DOHH2 (cell line): ENCODE data around the gene ACP4.

ENCODE experiments used
- H3F3A ChIP-seq: fragments of 200-600 bp; sonication (generic), shearing (Covaris generic); 2 replicates; pipeline ENCODE4 v1.6.0; 2016; ENCODE audit warnings: antibody characterized with exemption, mild to moderate bottlenecking; ENCODE audit not compliant: control insufficient read depth, insufficient read depth
- H3K27ac ChIP-seq: fragments of 200-600 bp; sonication (generic); 2 replicates; pipeline ENCODE4 v1.5.1; 2014; ENCODE audit warnings: low read depth, mild to moderate bottlenecking, low read length, moderate library complexity
- H3K27me3 ChIP-seq: fragments of 200-600 bp; sonication (generic); 2 replicates; pipeline ENCODE4 v1.6.1; 2014; ENCODE audit warnings: mild to moderate bottlenecking, low read length, mixed read lengths; ENCODE audit not compliant: control insufficient read depth
- H3K36me3 ChIP-seq: fragments of 200-600 bp; sonication (generic); 2 replicates; pipeline ENCODE4 v1.6.1; 2014; ENCODE audit warnings: mild to moderate bottlenecking, low read length, moderate library complexity, mixed read lengths; ENCODE audit not compliant: control insufficient read depth
- H3K4me1 ChIP-seq: fragments of 200-600 bp; sonication (generic); 2 replicates; pipeline ENCODE4 v1.6.1; 2014; ENCODE audit warnings: mild to moderate bottlenecking, low read length, mixed read lengths; ENCODE audit not compliant: control insufficient read depth
- H3K4me2 ChIP-seq: fragments of 200-600 bp; sonication (generic); 2 replicates; pipeline ENCODE4 v1.6.0; 2014; ENCODE audit warnings: mild to moderate bottlenecking, low read length, moderate library complexity
- H3K4me3 ChIP-seq: fragments of 200-600 bp; sonication (generic); 2 replicates; pipeline ENCODE4 v1.5.1; 2014; ENCODE audit warnings: mild to moderate bottlenecking, low read length, mixed read lengths
- H3K79me2 ChIP-seq: fragments of 200-600 bp; sonication (generic); 2 replicates; pipeline ENCODE4 v1.6.1; 2014; ENCODE audit warnings: mild to moderate bottlenecking, low read length, mixed read lengths; ENCODE audit not compliant: control insufficient read depth
- H3K9me2 ChIP-seq: fragments of 200-600 bp; sonication (generic); replicated peaks from 2 replicates; pipeline ENCODE4 v1.6.1; 2014; ENCODE audit warnings: mild to moderate bottlenecking, low read length, mixed read lengths; ENCODE audit not compliant: control insufficient read depth
- H3K9me3 ChIP-seq: fragments of 200-600 bp; sonication (generic); 2 replicates; pipeline ENCODE4 v1.6.1; 2014; ENCODE audit warnings: antibody characterized with exemption, low read length, mixed read lengths; ENCODE audit not compliant: control insufficient read depth, insufficient read depth
- H4K20me1 ChIP-seq: fragments of 200-600 bp; sonication (generic); 2 replicates; pipeline ENCODE4 v1.6.0; 2014; ENCODE audit warnings: low read depth, mild to moderate bottlenecking, antibody characterized with exemption, low read length, moderate library complexity; ENCODE audit not compliant: control insufficient read depth, insufficient read depth
- CTCF ChIP-seq: fragments of 200-600 bp; sonication (generic); IDR thresholded peaks from one replicate; pipeline ENCODE4 v1.5.1; 2014; ENCODE audit warnings: antibody characterized with exemption, mild to moderate bottlenecking, low read depth, low read length; ENCODE audit not compliant: poor library complexity, severe bottlenecking
- EZH2phosphoT487 ChIP-seq: fragments of 200-600 bp; sonication (generic); IDR thresholded peaks from 2 replicates; pipeline ENCODE4 v1.6.1; 2017; ENCODE audit warnings: borderline replicate concordance, mild to moderate bottlenecking, antibody characterized with exemption, low read length, moderate library complexity, mixed read lengths

The ACP4 gene

GRCh38 chr19:50790396-50790795 is at the start of gene ACP4:
TSS of gene ACP4 (plus strand) at chr19:50790415. CDS start at chr19:50790415, 0 bp downstream.
- Histone ChIP-seq H3K4me3 (no peak within 1 kb of the TSS), H3K9me2 (no peaks in the 10 kb centered on the region), H3F3A (peaks cover 7% of the 10 kb centered on the region), H3K9me3 (no peaks in the 10 kb centered on the region), H4K20me1 (no peaks in the 10 kb centered on the region), H3K27me3 (no peaks in the 10 kb centered on the region), H3K36me3 (peaks cover 1% of the 10 kb centered on the region), H3K4me1 (peaks cover 13% of the 10 kb centered on the region), H3K27ac (no peak within 1 kb of the TSS), H3K4me2 (no peak within 1 kb of the TSS), H3K79me2 (no peaks in the 10 kb centered on the region)
- TF ChIP-seq EZH2phosphoT487 (no peak), CTCF (no peak)

- no peak overlapping the region for H3K4me3 ChIP-seq
- no peaks in the 10 kb centered on the region for H3K9me2 ChIP-seq
- no peak overlapping the region for H3K4me2 ChIP-seq
- H3K9me3 ChIP-seq: no peaks in the 10 kb centered on the region
- TF ChIP-seq CTCF (no peak), EZH2phosphoT487 (no peak)
- H3K79me2 ChIP-seq: no peaks in the 10 kb centered on the region
- H3K27me3 ChIP-seq: no peaks in the 10 kb centered on the region
- no peaks in the 10 kb centered on the region for H3K36me3 ChIP-seq
- no peaks in the 10 kb centered on the region for H3K4me1 ChIP-seq
- H3K27ac ChIP-seq: no peak overlapping the region
- H4K20me1 ChIP-seq: no peaks in the 10 kb centered on the region
- H3F3A ChIP-seq: no peaks in the 10 kb centered on the region
These were observed 48.9 kb upstream of the ACP4 start for GRCh38 chr19:50741179-50741933.

GRCh38 chr19:50743537-50743936 is 46.7 kb upstream of the ACP4 start:
- H3K36me3 ChIP-seq: no peaks in the 10 kb centered on the region
- no peaks in the 10 kb centered on the region for H3K27me3 ChIP-seq
- H3K27ac ChIP-seq: no peak overlapping the region
- no peaks in the 10 kb centered on the region for H3K9me3 ChIP-seq
- no peaks in the 10 kb centered on the region for H3F3A ChIP-seq
- H3K79me2 ChIP-seq: no peaks in the 10 kb centered on the region
- H3K9me2 ChIP-seq: no peaks in the 10 kb centered on the region
- no peaks in the 10 kb centered on the region for H3K4me1 ChIP-seq
- TF ChIP-seq EZH2phosphoT487 (no peak), CTCF (no peak)
- no peaks in the 10 kb centered on the region for H4K20me1 ChIP-seq
- H3K4me3 ChIP-seq: no peak overlapping the region
- H3K4me2 ChIP-seq: no peak overlapping the region
